ENCODE measurements around the gene HSF2. TPM values are rescaled to one million over a fixed set of nuclear protein-coding genes. Genes with fewer than 3 reads are reported as not detected.
"Not testable (repeated sequence)": the region's sequence is repeated elsewhere in the genome, so short reads cannot be mapped to it uniquely, and the experiment has no call there.

HSF2 gene
- total and polyA plus RNA-seq, 2 of the 13 experiments (the other 11 are each of a cell fraction or from before 2014, with no cell fraction given), result 24.8 to 26.4 TPM

DNA sequence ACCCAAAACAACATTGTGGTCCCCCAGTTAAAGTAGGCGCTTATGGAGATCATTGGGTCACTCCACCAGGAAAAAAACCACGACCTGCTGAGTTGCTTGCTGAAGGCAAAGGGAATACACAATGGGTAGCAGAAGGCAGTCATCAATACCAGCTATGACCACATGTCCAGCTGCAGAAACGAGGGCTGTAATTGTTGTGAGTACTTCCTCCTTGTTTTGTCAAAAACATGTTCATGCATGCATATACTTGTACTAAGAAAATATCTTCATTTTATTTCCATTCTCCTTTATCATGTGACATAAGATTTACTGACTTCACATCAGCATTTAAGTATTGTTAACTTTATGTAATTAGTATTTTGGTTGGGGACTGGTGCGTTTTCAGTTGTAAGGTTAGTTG is 55.2 kb downstream of the HSF2 start:
- DNase-seq (ENCODE audit: low spot score) (no peak), ATAC-seq (no peak), FAIRE-seq (no peak)
- Histone ChIP-seq H3K4me2 (ENCODE audit: low read depth, low read length) (no peak overlapping the region), H3K4me3 (replicated peaks in 1 of 3; ENCODE audit: insufficient read depth in 1 of 3, low read depth in 2 of 3, low read length in 3 of 3) (no peak overlapping the region), H4K20me1 (ENCODE audit: insufficient read depth, low read length) (peaks cover 19% of the 10 kb centered on the region), H3K9me3 (ENCODE audit: low read length) (no peaks in the 10 kb centered on the region), H3K27ac (ENCODE audit: extremely low read length, insufficient read depth, low read length) (no peak overlapping the region), H3K27me3 (ENCODE audit: control insufficient read depth in 1 of 2, insufficient read depth in 2 of 2, low read length in 2 of 2) (no peaks in the 10 kb centered on the region), H3K9ac (ENCODE audit: insufficient read depth, low read depth, low read length) (no peak overlapping the region), H3K79me2 (ENCODE audit: insufficient read depth, low read length) (peaks cover 17% of the 10 kb centered on the region), H3K4me1 (ENCODE audit: insufficient read depth, low read length) (peaks cover 10% of the 10 kb centered on the region), H3K36me3 (replicated peaks in 1 of 2; ENCODE audit: control insufficient read depth in 1 of 2, insufficient read depth in 2 of 2, low read length in 2 of 2) (peaks cover 18 to 68% of the 10 kb centered on the region in 2 experiments), H2AFZ (ENCODE audit: low read length) (no peak overlapping the region)
- TF ChIP-seq TRIM24 (CRISPR knock-in tag; IDR thresholded peaks at IDR 0.05), result no peak
- TF ChIP-seq TAF15 (IDR thresholded peaks at IDR 0.05; ENCODE audit: low read depth, low read length, poor library complexity, severe bottlenecking), result no peak
- TF ChIP-seq, protein P1, sequence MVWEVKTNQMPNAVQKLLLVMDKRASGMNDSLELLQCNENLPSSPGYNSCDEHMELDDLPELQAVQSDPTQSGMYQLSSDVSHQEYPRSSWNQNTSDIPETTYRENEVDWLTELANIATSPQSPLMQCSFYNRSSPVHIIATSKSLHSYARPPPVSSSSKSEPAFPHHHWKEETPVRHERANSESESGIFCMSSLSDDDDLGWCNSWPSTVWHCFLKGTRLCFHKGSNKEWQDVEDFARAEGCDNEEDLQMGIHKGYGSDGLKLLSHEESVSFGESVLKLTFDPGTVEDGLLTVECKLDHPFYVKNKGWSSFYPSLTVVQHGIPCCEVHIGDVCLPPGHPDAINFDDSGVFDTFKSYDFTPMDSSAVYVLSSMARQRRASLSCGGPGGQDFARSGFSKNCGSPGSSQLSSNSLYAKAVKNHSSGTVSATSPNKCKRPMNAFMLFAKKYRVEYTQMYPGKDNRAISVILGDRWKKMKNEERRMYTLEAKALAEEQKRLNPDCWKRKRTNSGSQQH (CRISPR knock-in tag; IDR thresholded peaks at IDR 0.05; ENCODE audit: low read depth), result no peak
- TF ChIP-seq ZBTB7A (CRISPR knock-in tag; IDR thresholded peaks at IDR 0.05), result no peak
- BruUV-seq (replicated peaks), result TSS peak; percentile 6
- intact Hi-C loops (cut with micrococcal nuclease; ENCODE audit: unreplicated experiment) (no loop called here), in situ Hi-C loops (cut with HindIII; ENCODE audit: extremely low pct_ligation_motif_present, low pct_unique_long_range_greater_than_20kb) (no loop called here)
- POLR2A ChIA-PET, result no interaction called here
- WGBS (ENCODE audit: low lambda C conversion rate), result 89% methylated on average over 4 of the region's 4 CpGs
- CTCF ChIA-PET (ENCODE audit: low intra/inter-chr PET ratio, low total read pairs), result no interaction called here

DNA sequence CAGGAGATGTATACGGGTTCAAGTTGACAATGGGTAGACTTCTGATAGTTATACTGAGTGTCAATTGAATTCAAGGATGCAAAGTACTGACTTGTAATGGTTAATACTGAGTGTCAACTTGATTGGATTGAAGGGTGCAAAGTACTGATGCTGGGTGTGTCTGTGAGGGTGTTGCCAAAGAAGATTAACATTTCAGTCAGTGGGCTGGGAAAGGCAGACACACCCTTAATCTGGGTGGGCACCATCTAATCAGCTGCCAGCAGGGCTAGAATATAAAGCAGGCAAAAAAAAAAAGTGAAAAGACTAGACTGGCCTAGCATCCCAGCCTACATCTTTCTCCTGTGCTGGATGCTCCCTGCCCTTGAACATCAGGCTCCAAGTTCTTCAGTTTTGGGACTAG is 55.7 kb downstream of the HSF2 start:
- WGBS (ENCODE audit: low lambda C conversion rate), result 96% methylated on average over 1 of the region's 1 CpG
- DNase-seq (ENCODE audit: low spot score); CTCF ChIA-PET (ENCODE audit: low intra/inter-chr PET ratio, low total read pairs); POLR2A ChIA-PET; FAIRE-seq; ATAC-seq; H3K4me2 ChIP-seq (ENCODE audit: low read depth, low read length); BruUV-seq (replicated peaks); H3K27ac ChIP-seq (ENCODE audit: extremely low read length, insufficient read depth, low read length); intact Hi-C loops (cut with micrococcal nuclease; ENCODE audit: unreplicated experiment); H2AFZ ChIP-seq (ENCODE audit: low read length); H3K9me3 ChIP-seq (ENCODE audit: low read length); H3K27me3 ChIP-seq (ENCODE audit: control insufficient read depth in 1 of 2, insufficient read depth in 2 of 2, low read length in 2 of 2); H3K9ac ChIP-seq (ENCODE audit: insufficient read depth, low read depth, low read length); H3K4me3 ChIP-seq (replicated peaks in 1 of 3; ENCODE audit: insufficient read depth in 1 of 3, low read depth in 2 of 3, low read length in 3 of 3); in situ Hi-C loops (cut with HindIII; ENCODE audit: extremely low pct_ligation_motif_present, low pct_unique_long_range_greater_than_20kb): not testable (repeated sequence)
- Histone ChIP-seq H3K36me3 (replicated peaks in 1 of 2; ENCODE audit: control insufficient read depth in 1 of 2, insufficient read depth in 2 of 2, low read length in 2 of 2) (peaks cover 18 to 64% of the 10 kb centered on the region in 2 experiments), H3K4me1 (ENCODE audit: insufficient read depth, low read length) (peaks cover 14% of the 10 kb centered on the region), H4K20me1 (ENCODE audit: insufficient read depth, low read length) (peaks cover 23% of the 10 kb centered on the region), H3K79me2 (ENCODE audit: insufficient read depth, low read length) (peaks cover 20% of the 10 kb centered on the region)
